ENCODE results near the gene SUPT4H1.

GRCh38 chr17:58337600-58338453 lies 14.2 kb downstream of the SUPT4H1 start:
- TF ChIP-seq CTCF (IDR thresholded peaks at IDR 0.05) = no peak
- peak in 1 of 2 donors; percentile 13 for TF ChIP-seq POLR2A (IDR thresholded peaks at IDR 0.05)
- TF ChIP-seq EP300 (IDR thresholded peaks at IDR 0.05) = peak in 1 of 4 donors; percentile 24

Measured in sigmoid colon (tissue), 4 donors.